ENCODE data around the gene DNAJB6. TPM values are rescaled to one million over a fixed set of nuclear protein-coding genes. Genes with fewer than 3 reads are reported as not detected.
A peak's percentile ranks its signal among the peaks of the same experiment; 100 is the strongest.

The DNAJB6 gene
- total RNA-seq, 1 experiment from 2014 or later, result 288 TPM

DNA sequence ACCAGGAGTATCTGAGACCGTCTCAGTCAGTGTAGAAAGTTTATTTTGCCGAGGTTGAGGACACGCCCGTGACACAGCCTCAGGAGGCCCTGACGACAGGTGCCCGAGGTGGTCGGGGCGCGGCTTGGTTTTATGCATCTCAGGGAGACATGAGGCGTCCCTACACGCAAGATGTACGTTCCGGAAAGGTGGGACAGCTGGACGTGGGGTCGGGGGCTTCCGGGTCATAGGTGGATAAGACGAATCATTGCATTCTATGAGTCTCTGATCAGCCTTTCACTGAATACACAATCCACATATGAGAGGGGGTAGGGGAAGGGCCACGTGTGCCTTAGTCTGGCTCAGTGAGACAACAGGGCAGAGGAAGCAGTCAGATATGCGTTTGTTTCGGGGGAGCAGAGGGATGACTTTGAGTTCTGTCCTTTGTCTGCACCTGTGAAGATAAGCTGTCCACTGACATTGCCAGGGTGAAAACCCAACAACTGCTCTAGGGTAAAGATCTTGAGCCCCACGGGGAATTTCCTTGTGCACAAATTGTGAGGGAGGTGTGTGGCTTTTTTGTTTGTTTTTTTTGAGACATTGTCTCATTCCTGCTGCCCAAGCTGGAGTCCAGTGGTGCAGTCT, 66.2 kb downstream of the DNAJB6 start:
- ATAC-seq (no peak), DNase-seq (ENCODE audit: low spot score) (no peak)
- Mint-ChIP-seq H3K4me3 (no peak overlapping the region), H3K27ac (peak overlapping the region; percentile 81), H3K36me3 (peaks cover 60% of the 10 kb centered on the region), H3K9me3 (no peaks in the 10 kb centered on the region), H3K27me3 (ENCODE audit: low read depth) (no peaks in the 10 kb centered on the region), H3K4me1 (peaks cover 17% of the 10 kb centered on the region)
- ChIA-PET POLR2A (no interaction called here), CTCF (interaction anchor here (1.1 kb wide), 1 partner anchor 30 kb away, joined by 4 read pairs; no protein-coding TSS in a partner anchor)
- no peak for TF ChIP-seq ZNF423 (CRISPR knock-in tag; IDR thresholded peaks at IDR 0.05)
- TF ChIP-seq, protein P1, sequence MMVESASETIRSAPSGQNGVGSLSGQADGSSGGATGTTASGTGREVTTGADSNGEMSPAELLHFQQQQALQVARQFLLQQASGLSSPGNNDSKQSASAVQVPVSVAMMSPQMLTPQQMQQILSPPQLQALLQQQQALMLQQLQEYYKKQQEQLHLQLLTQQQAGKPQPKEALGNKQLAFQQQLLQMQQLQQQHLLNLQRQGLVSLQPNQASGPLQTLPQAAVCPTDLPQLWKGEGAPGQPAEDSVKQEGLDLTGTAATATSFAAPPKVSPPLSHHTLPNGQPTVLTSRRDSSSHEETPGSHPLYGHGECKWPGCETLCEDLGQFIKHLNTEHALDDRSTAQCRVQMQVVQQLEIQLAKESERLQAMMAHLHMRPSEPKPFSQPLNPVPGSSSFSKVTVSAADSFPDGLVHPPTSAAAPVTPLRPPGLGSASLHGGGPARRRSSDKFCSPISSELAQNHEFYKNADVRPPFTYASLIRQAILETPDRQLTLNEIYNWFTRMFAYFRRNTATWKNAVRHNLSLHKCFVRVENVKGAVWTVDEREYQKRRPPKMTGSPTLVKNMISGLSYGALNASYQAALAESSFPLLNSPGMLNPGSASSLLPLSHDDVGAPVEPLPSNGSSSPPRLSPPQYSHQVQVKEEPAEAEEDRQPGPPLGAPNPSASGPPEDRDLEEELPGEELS (CRISPR knock-in tag; IDR thresholded peaks at IDR 0.05), result no peak
- no peak for TF ChIP-seq ZNF416 (CRISPR knock-in tag; IDR thresholded peaks at IDR 0.05)
- no peak for TF ChIP-seq FOXJ3 (CRISPR knock-in tag; IDR thresholded peaks at IDR 0.05; ENCODE audit: borderline replicate concordance)
- TF ChIP-seq, protein P2, sequence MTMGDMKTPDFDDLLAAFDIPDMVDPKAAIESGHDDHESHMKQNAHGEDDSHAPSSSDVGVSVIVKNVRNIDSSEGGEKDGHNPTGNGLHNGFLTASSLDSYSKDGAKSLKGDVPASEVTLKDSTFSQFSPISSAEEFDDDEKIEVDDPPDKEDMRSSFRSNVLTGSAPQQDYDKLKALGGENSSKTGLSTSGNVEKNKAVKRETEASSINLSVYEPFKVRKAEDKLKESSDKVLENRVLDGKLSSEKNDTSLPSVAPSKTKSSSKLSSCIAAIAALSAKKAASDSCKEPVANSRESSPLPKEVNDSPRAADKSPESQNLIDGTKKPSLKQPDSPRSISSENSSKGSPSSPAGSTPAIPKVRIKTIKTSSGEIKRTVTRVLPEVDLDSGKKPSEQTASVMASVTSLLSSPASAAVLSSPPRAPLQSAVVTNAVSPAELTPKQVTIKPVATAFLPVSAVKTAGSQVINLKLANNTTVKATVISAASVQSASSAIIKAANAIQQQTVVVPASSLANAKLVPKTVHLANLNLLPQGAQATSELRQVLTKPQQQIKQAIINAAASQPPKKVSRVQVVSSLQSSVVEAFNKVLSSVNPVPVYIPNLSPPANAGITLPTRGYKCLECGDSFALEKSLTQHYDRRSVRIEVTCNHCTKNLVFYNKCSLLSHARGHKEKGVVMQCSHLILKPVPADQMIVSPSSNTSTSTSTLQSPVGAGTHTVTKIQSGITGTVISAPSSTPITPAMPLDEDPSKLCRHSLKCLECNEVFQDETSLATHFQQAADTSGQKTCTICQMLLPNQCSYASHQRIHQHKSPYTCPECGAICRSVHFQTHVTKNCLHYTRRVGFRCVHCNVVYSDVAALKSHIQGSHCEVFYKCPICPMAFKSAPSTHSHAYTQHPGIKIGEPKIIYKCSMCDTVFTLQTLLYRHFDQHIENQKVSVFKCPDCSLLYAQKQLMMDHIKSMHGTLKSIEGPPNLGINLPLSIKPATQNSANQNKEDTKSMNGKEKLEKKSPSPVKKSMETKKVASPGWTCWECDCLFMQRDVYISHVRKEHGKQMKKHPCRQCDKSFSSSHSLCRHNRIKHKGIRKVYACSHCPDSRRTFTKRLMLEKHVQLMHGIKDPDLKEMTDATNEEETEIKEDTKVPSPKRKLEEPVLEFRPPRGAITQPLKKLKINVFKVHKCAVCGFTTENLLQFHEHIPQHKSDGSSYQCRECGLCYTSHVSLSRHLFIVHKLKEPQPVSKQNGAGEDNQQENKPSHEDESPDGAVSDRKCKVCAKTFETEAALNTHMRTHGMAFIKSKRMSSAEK (CRISPR knock-in tag; IDR thresholded peaks at IDR 0.05; ENCODE audit: borderline replicate concordance), result no peak
- no peak for TF ChIP-seq ZNF263 (CRISPR knock-in tag; IDR thresholded peaks at IDR 0.05; ENCODE audit: low read depth)
- TF ChIP-seq ZNF671 (CRISPR knock-in tag; IDR thresholded peaks at IDR 0.05), result no peak
- no peak for TF ChIP-seq ELF4 (CRISPR knock-in tag; IDR thresholded peaks at IDR 0.05; ENCODE audit: low read depth)
- TF ChIP-seq SMAD3 (CRISPR knock-in tag; IDR thresholded peaks at IDR 0.05; ENCODE audit: borderline replicate concordance), result no peak
- no peak for TF ChIP-seq PRRX2 (CRISPR knock-in tag; IDR thresholded peaks at IDR 0.05)
- TF ChIP-seq MXD4 (CRISPR knock-in tag; IDR thresholded peaks at IDR 0.05; ENCODE audit: borderline replicate concordance), result no peak

DNA sequence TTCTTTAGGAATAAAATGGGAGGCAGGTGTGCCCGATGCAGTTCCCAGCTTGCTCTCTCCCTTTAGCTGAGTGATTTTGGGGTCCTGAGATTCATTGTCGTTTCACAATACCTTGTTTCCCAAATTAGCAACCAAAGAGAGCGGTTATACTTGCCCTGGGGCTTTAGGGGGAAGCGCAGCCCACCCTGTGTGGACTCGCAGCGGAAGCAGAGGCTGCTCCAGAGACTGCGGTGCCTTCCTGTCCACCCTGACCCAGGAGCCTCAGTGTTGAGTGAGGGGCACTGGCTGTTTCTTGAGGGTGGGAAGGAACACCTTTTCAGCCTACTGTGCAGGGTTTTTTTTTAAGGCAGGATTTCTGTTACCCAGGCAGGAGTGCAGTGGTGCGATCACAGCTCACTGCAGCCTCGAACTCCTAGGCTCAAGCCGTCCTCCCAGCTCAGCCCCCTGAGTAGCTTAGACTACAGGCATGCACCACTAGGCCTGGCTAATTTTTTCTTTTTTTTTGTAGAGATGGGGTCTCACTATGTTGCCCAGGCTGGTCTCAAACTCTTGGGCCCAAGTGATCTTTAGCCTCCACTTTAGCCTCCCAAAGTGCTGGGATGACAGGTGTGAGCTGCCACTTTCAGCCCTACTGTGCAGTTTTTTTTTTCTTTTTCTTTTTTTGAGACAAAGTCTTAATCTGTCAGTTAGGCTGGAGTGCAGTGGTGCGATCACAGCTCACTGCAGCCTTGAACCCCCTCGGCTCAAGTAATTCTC, 67.0 kb downstream of the DNAJB6 start:
- no peak overlapping the region for H3K4me3 Mint-ChIP-seq
- H3K27me3 Mint-ChIP-seq (ENCODE audit: low read depth), result no peaks in the 10 kb centered on the region
- peaks cover 19% of the 10 kb centered on the region for H3K4me1 Mint-ChIP-seq
- DNase-seq (ENCODE audit: low spot score) (no peak), ATAC-seq (no peak)
- TF ChIP-seq KAT7 (CRISPR knock-in tag; IDR thresholded peaks at IDR 0.05; ENCODE audit: borderline replicate concordance) (no peak), RELA (CRISPR knock-in tag; IDR thresholded peaks at IDR 0.05; ENCODE audit: borderline replicate concordance) (0 out of 2 replicates have a peak, but pooled peaks have one; percentile 38), ZNF121 (CRISPR knock-in tag; IDR thresholded peaks at IDR 0.05) (peak; percentile 93)
- TF ChIP-seq, protein P3, sequence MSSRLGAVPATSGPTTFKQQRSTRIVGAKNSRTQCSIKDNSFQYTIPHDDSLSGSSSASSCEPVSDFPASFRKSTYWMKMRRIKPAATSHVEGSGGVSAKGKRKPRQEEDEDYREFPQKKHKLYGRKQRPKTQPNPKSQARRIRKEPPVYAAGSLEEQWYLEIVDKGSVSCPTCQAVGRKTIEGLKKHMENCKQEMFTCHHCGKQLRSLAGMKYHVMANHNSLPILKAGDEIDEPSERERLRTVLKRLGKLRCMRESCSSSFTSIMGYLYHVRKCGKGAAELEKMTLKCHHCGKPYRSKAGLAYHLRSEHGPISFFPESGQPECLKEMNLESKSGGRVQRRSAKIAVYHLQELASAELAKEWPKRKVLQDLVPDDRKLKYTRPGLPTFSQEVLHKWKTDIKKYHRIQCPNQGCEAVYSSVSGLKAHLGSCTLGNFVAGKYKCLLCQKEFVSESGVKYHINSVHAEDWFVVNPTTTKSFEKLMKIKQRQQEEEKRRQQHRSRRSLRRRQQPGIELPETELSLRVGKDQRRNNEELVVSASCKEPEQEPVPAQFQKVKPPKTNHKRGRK (CRISPR knock-in tag; IDR thresholded peaks at IDR 0.05; ENCODE audit: borderline replicate concordance), result no peak
- H3K9me3 Mint-ChIP-seq, result no peaks in the 10 kb centered on the region
- CTCF ChIA-PET, result interaction anchor here (1.1 kb wide), 1 partner anchor 29 kb away, joined by 4 read pairs; no protein-coding TSS in a partner anchor
- H3K36me3 Mint-ChIP-seq, result peaks cover 58% of the 10 kb centered on the region
- POLR2A ChIA-PET, result interaction anchor here (0.6 kb wide), 1 partner anchor 8 kb away, joined by 4 read pairs; no protein-coding TSS in a partner anchor
- peak overlapping the region; percentile 81 for H3K27ac Mint-ChIP-seq

Measured in WTC11 (cell line).